RWPE2 (cell line): ENCODE data around the gene CCDC85B.

Experiments
- ATAC-seq: fragments of 200-7000 bp; cut with Tn5 transposase; 3 replicates; pipeline ENCODE4 v1.9.1; 2021; ENCODE audit warnings: low read depth
- DNase-seq: peaks from one replicate; pipeline ENCODE4 v3.0.0-alpha.2; 2020; ENCODE audit warnings: low spot score
- H3K27ac ChIP-seq: fragments of 450-650 bp; 2 replicates; pipeline ENCODE4 v1.5.1; 2017; ENCODE audit warnings: mild to moderate bottlenecking; ENCODE audit not compliant: poor library complexity, severe bottlenecking
- H3K27me3 ChIP-seq: fragments of 250-450 bp; sonication (Bioruptor Pico); 2 replicates; pipeline ENCODE4 v1.5.1; 2021; ENCODE audit warnings: mild to moderate bottlenecking, moderate library complexity; ENCODE audit not compliant: insufficient read depth, poor library complexity, severe bottlenecking
- H3K36me3 ChIP-seq: fragments of 250-450 bp; sonication (Bioruptor Pico); 2 replicates; pipeline ENCODE4 v1.5.1; 2020; ENCODE audit warnings: low read depth, mild to moderate bottlenecking, moderate library complexity
- H3K4me1 ChIP-seq: fragments of 250-450 bp; sonication (Bioruptor Pico); 2 replicates; pipeline ENCODE4 v1.5.1; 2021; ENCODE audit warnings: mild to moderate bottlenecking, moderate library complexity; ENCODE audit not compliant: insufficient read depth, poor library complexity, severe bottlenecking
- H3K4me3 ChIP-seq: fragments of 250-450 bp; sonication (Bioruptor Pico); 2 replicates; pipeline ENCODE4 v1.5.1; 2021; ENCODE audit warnings: mild to moderate bottlenecking, moderate library complexity; ENCODE audit not compliant: severe bottlenecking
- H3K9me3 ChIP-seq: fragments of 250-450 bp; sonication (Bioruptor Pico); 2 replicates; pipeline ENCODE4 v1.5.1; 2021; ENCODE audit warnings: mild to moderate bottlenecking, moderate library complexity; ENCODE audit not compliant: severe bottlenecking
- TF ChIP-seq, protein P1 (sequence below): fragments of 450-650 bp; IDR thresholded peaks from one replicate; pipeline ENCODE4 v1.5.1; 2017; ENCODE audit warnings: mild to moderate bottlenecking, moderate library complexity; ENCODE audit not compliant: poor library complexity, severe bottlenecking

Gene CCDC85B

DNA sequence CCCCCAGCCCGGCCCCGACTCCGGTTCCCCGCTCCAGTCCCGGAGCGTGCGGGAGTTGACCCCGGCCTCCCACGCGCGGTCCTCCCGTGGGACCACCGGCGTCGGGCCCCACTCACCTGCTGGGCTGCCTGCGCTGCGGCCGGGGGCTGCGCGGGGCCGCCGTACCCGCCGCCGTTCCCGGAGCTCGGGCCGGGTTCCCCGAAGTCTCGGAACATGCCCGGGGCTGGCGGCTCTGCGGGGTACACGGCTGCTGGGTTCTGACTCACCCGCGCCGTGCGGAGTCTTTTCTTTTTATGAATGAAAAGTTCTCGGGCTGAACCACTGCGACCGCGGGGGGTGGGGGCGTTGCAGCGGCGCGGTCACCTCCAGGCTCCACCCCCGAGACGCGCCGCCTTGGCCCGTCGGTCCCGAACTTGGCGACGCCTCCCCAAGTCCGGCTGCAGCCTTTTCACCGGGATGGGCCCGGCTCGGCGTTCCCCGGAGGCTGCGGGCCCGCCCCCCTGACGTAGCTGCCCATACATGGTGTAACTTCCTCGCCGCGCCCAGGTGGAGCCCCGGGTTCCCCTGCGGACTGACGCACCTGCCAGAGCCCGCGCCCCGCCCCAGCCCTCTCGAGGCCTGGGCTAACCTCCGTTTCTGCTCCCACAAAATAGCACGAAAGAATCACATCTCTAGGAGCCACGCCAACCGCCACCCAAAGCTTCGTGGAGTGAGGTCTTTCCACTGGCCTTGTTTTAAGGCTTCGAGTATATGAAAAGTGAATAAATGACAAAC is 9.8 kb downstream of the CCDC85B start, which contains the start of gene FOSL1:
FOSL1 (minus strand) TSS at position 264 of the 774 bp plus-strand sequence; CDS start at position 215, 49 bp downstream.
- H3K27ac ChIP-seq, result peak within 1 kb of the TSS; percentile 96
- no peaks in the 10 kb centered on the region for H3K9me3 ChIP-seq
- H3K27me3 ChIP-seq, result no peaks in the 10 kb centered on the region
- TF ChIP-seq, protein P1, sequence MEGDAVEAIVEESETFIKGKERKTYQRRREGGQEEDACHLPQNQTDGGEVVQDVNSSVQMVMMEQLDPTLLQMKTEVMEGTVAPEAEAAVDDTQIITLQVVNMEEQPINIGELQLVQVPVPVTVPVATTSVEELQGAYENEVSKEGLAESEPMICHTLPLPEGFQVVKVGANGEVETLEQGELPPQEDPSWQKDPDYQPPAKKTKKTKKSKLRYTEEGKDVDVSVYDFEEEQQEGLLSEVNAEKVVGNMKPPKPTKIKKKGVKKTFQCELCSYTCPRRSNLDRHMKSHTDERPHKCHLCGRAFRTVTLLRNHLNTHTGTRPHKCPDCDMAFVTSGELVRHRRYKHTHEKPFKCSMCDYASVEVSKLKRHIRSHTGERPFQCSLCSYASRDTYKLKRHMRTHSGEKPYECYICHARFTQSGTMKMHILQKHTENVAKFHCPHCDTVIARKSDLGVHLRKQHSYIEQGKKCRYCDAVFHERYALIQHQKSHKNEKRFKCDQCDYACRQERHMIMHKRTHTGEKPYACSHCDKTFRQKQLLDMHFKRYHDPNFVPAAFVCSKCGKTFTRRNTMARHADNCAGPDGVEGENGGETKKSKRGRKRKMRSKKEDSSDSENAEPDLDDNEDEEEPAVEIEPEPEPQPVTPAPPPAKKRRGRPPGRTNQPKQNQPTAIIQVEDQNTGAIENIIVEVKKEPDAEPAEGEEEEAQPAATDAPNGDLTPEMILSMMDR, result no peak
- DNase-seq (peak; percentile 99), ATAC-seq (peak; percentile 83)
- peak within 1 kb of the TSS; percentile 77 for H3K4me3 ChIP-seq
- H3K4me1 ChIP-seq, result peaks cover 48% of the 10 kb centered on the region
- H3K36me3 ChIP-seq, result peaks cover 36% of the 10 kb centered on the region

DNA sequence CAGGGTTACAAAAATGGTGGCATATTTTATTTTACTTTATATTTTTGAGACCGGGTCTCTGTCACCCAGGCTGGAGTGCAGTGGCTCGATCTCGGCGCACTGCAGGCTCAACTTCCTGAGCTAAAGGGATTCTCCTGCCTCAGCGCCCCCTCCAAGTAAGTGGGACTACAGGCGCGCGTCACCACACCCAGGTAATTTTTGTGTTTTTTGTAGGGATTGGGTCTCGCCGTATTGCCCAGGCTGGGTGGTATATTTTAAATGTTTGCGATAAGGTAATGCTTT is 10.4 kb downstream of the CCDC85B start:
- H3K27me3 ChIP-seq, result no peaks in the 10 kb centered on the region
- DNase-seq (no peak), ATAC-seq (no peak)
- H3K36me3 ChIP-seq, result peaks cover 31% of the 10 kb centered on the region
- peak overlapping the region; percentile 96 for H3K27ac ChIP-seq
- peaks cover 48% of the 10 kb centered on the region for H3K4me1 ChIP-seq
- H3K4me3 ChIP-seq, result no peak overlapping the region
- TF ChIP-seq, protein P1, result no peak
- H3K9me3 ChIP-seq, result no peaks in the 10 kb centered on the region

DNA sequence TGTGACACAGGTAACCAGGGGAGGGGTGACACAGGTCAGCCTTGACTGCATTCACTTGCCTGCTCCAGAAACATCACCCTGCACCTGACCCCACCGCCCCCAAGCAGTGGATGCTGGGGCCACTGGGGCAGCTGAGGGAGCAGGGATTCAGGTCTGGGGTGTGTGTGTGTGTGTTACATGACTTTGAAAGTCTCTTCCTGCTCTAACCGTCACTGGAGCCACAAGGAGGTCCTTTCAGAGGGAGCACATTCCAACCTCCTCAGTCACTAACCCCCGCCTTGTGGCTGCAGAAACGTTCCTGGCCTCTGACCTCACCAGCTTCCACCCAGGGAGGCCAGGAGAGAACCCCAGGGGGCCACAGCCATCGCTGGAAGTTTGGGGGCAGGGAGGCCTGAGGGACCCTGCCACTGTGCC is 12.6 kb downstream of the CCDC85B start:
- peak overlapping the region; percentile 96 for H3K27ac ChIP-seq
- ATAC-seq (peak; percentile 37; the same call in 2 of the 3 replicates), DNase-seq (peak; percentile 73)
- H3K27me3 ChIP-seq, result no peaks in the 10 kb centered on the region
- H3K4me3 ChIP-seq, result no peak overlapping the region
- H3K4me1 ChIP-seq, result peaks cover 36% of the 10 kb centered on the region
- peaks cover 11% of the 10 kb centered on the region for H3K36me3 ChIP-seq
- H3K9me3 ChIP-seq, result no peaks in the 10 kb centered on the region
- TF ChIP-seq, protein P1, result no peak

DNA sequence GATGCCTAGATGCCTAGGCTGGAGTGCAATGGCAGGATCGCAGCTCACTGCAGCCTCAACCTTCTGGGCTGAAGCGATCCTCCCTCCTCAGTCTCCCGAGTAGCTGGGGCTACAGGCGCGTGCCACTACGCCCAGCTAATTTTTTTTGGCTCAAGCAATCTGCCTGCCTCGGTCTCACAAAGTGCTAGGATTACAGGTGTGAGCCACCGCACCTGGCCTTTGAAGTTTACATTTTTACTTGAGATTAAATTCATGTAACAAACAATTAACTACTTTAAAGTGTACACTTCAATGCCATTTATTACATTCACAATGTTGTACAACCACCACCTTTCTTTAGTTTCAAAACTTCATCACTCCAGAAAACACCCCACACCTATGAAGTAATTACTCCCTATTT is 13.2 kb downstream of the CCDC85B start:
- H3K9me3 ChIP-seq, result no peaks in the 10 kb centered on the region
- no peaks in the 10 kb centered on the region for H3K27me3 ChIP-seq
- peaks cover 5% of the 10 kb centered on the region for H3K36me3 ChIP-seq
- H3K4me1 ChIP-seq, result peaks cover 31% of the 10 kb centered on the region
- H3K27ac ChIP-seq, result peak overlapping the region; percentile 96
- H3K4me3 ChIP-seq, result no peak overlapping the region
- ATAC-seq (no peak), DNase-seq (no peak)
- TF ChIP-seq, protein P1, result no peak

DNA sequence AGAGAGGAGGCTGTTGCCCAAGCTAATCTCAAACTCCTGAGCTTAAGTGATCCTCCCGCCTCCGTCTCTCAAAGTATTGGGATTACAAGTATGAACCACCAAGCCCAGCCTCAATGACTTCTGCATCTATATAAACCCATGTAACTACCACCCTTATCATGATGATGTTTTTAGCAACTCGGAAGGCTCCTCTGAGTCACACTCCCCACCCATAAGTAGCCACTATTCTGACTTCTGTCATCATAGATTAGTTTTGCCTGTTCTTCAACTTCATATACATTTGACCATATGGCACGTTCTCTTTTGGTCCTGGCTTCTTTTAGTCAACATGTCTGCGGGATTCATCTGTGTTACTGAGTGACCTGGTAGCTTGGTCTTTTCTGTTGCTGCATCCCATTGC is 16.1 kb downstream of the CCDC85B start:
- DNase-seq, result no peak
- Histone ChIP-seq H3K9me3 (no peaks in the 10 kb centered on the region), H3K27me3 (no peaks in the 10 kb centered on the region), H3K4me3 (no peak overlapping the region), H3K4me1 (peaks cover 29% of the 10 kb centered on the region), H3K36me3 (no peaks in the 10 kb centered on the region), H3K27ac (no peak overlapping the region)
- TF ChIP-seq, protein P1, result no peak
- ATAC-seq, result no peak
